H9 (cell line): Measurements from ENCODE around the gene SYMPK. TPM values are rescaled to one million over a fixed set of nuclear protein-coding genes. Genes with fewer than 3 reads are reported as not detected.

Experiments used
- DNase-seq: peaks from one replicate; pipeline ENCODE4 v3.0.0-alpha.2; 2017
- H2AFZ ChIP-seq: one replicate; pipeline ENCODE4 v1.6.1; 2013; ENCODE audit warnings: mild to moderate bottlenecking, low read length, control low read depth, moderate library complexity
- H2AK5ac ChIP-seq: 2 replicates; pipeline ENCODE4 v1.6.1; 2013; ENCODE audit warnings: low read length, control low read depth, mixed read lengths; ENCODE audit not compliant: insufficient read length
- H2BK120ac ChIP-seq: one replicate; pipeline ENCODE4 v1.6.1; 2013; ENCODE audit warnings: low read depth, mild to moderate bottlenecking, low read length, control low read depth, inconsistent platforms; ENCODE audit not compliant: poor library complexity, severe bottlenecking
- H2BK12ac ChIP-seq: 2 replicates; pipeline ENCODE4 v1.6.1; 2013; ENCODE audit warnings: low read length, control low read depth, mixed read lengths, low read depth; ENCODE audit not compliant: insufficient read length
- H2BK15ac ChIP-seq: 2 replicates; pipeline ENCODE4 v1.6.1; 2013; ENCODE audit warnings: low read depth, low read length, control low read depth
- H2BK20ac ChIP-seq: one replicate; pipeline ENCODE4 v1.6.1; 2013; ENCODE audit warnings: low read depth, mild to moderate bottlenecking, low read length, control low read depth, inconsistent platforms; ENCODE audit not compliant: poor library complexity, severe bottlenecking
- H2BK5ac ChIP-seq: 2 replicates; pipeline ENCODE4 v1.6.1; 2013; ENCODE audit warnings: low read length, control low read depth, mixed read lengths; ENCODE audit not compliant: insufficient read length
- H3K14ac ChIP-seq: 2 replicates; pipeline ENCODE4 v1.6.1; 2013; ENCODE audit warnings: low read length, control low read depth; ENCODE audit not compliant: insufficient read depth
- H3K18ac ChIP-seq: 2 replicates; pipeline ENCODE4 v1.6.1; 2013; ENCODE audit warnings: low read depth, mild to moderate bottlenecking, mixed read lengths, low read length, control low read depth; ENCODE audit not compliant: insufficient read length
- H3K23ac ChIP-seq: 2 replicates; pipeline ENCODE4 v1.6.1; 2013; ENCODE audit warnings: low read length, control low read depth, mixed read lengths, low read depth; ENCODE audit not compliant: insufficient read length
- H3K23me2 ChIP-seq: 2 replicates; pipeline ENCODE4 v1.6.1; 2013; ENCODE audit warnings: low read depth, mild to moderate bottlenecking, mixed read lengths, low read length, control low read depth; ENCODE audit not compliant: insufficient read length, poor library complexity, severe bottlenecking
- H3K27ac ChIP-seq: 2 replicates; pipeline ENCODE4 v1.5.1; 2013; ENCODE audit warnings: low read length, control low read depth, mixed read lengths, low read depth; ENCODE audit not compliant: insufficient read length
- H3K27me3 ChIP-seq: 2 replicates; pipeline ENCODE4 v1.6.1; 2013; ENCODE audit warnings: low read length, control low read depth, inconsistent platforms; ENCODE audit not compliant: insufficient read depth
- H3K4ac ChIP-seq: 2 replicates; pipeline ENCODE4 v1.6.1; 2013; ENCODE audit warnings: low read depth, mild to moderate bottlenecking, control low read depth, inconsistent platforms, low read length, moderate library complexity
- H3K4me1 ChIP-seq: 2 replicates; pipeline ENCODE4 v1.6.1; 2013; ENCODE audit warnings: low read length, control low read depth, inconsistent platforms; ENCODE audit not compliant: insufficient read depth
- H3K4me2 ChIP-seq: 2 replicates; pipeline ENCODE4 v1.6.1; 2013; ENCODE audit warnings: low read length, control low read depth, mixed read lengths; ENCODE audit not compliant: insufficient read length, insufficient read depth
- H3K56ac ChIP-seq: 2 replicates; pipeline ENCODE4 v1.6.1; 2013; ENCODE audit warnings: low read depth, mild to moderate bottlenecking, mixed read lengths, low read length, control low read depth; ENCODE audit not compliant: insufficient read length
- H3K79me1 ChIP-seq: 2 replicates; pipeline ENCODE4 v1.6.1; 2013; ENCODE audit warnings: low read depth, mild to moderate bottlenecking, moderate library complexity, low read length, control low read depth, inconsistent platforms; ENCODE audit not compliant: insufficient read depth, poor library complexity, severe bottlenecking
- H3K79me2 ChIP-seq: 2 replicates; pipeline ENCODE4 v1.6.1; 2013; ENCODE audit warnings: low read length, control low read depth, inconsistent platforms; ENCODE audit not compliant: insufficient read depth
- H3K9ac ChIP-seq: 2 replicates; pipeline ENCODE4 v1.6.1; 2013; ENCODE audit warnings: low read length, control low read depth, mixed read lengths; ENCODE audit not compliant: insufficient read length; ENCODE audit errors: extremely low read depth
- H3K9me3 ChIP-seq: one replicate; pipeline ENCODE4 v1.6.1; 2013; ENCODE audit warnings: low read depth, low read length, inconsistent platforms; ENCODE audit not compliant: control insufficient read depth
- H3T11ph ChIP-seq: one replicate; pipeline ENCODE4 v1.6.1; 2013; ENCODE audit warnings: mild to moderate bottlenecking, low read length, control low read depth, inconsistent platforms
- H4K20me1 ChIP-seq: one replicate; pipeline ENCODE4 v1.6.1; 2013; ENCODE audit not compliant: control insufficient read depth, insufficient read length, insufficient read depth
- H4K5ac ChIP-seq: 2 replicates; pipeline ENCODE4 v1.6.1; 2013; ENCODE audit warnings: low read depth, mild to moderate bottlenecking, mixed read lengths, low read length, control low read depth; ENCODE audit not compliant: insufficient read length
- H4K8ac ChIP-seq: replicated peaks from 2 replicates; pipeline ENCODE4 v1.6.1; 2013; ENCODE audit warnings: low read length, control low read depth, mixed read lengths, low read depth; ENCODE audit not compliant: insufficient read length
- H4K91ac ChIP-seq: 2 replicates; pipeline ENCODE4 v1.6.1; 2013; ENCODE audit warnings: low read depth, mild to moderate bottlenecking, moderate library complexity, mixed read lengths, low read length, control low read depth; ENCODE audit not compliant: insufficient read length
- H3K27ac Mint-ChIP-seq, 3 experiments: 2 replicates in 2 of 3; 3 replicates in 1 of 3; pipeline ENCODE4 v1.8.0; 2020 to 2021; ENCODE audit warnings: mixed read lengths in 3 of 3, mild to moderate bottlenecking in 1 of 3, moderate library complexity in 1 of 3
- H3K27me3 Mint-ChIP-seq: 2 replicates; pipeline ENCODE4 v1.8.0; 2021; ENCODE audit warnings: low read depth, mild to moderate bottlenecking, moderate library complexity, mixed read lengths
- H3K36me3 Mint-ChIP-seq, 3 experiments: 2 replicates in 2 of 3; 3 replicates in 1 of 3; pipeline ENCODE4 v1.8.0; 2020 to 2021; ENCODE audit warnings: low read depth in 3 of 3, mixed read lengths in 3 of 3; ENCODE audit not compliant: insufficient read depth in 1 of 3
- H3K4me1 Mint-ChIP-seq, 2 experiments: 2 replicates each; pipeline ENCODE4 v1.8.0; 2020; ENCODE audit warnings: mixed read lengths in 2 of 2
- H3K4me3 Mint-ChIP-seq, 2 experiments: 2 replicates in 1 of 2; 3 replicates in 1 of 2; pipeline ENCODE4 v1.8.0; 2020 to 2021; ENCODE audit warnings: mild to moderate bottlenecking in 2 of 2, mixed read lengths in 2 of 2, moderate library complexity in 1 of 2
- H3K9me3 Mint-ChIP-seq, 2 experiments: 2 replicates in 1 of 2; 3 replicates in 1 of 2; pipeline ENCODE4 v1.8.0; 2020; ENCODE audit warnings: mild to moderate bottlenecking in 2 of 2, mixed read lengths in 2 of 2, moderate library complexity in 1 of 2
- CTCF ChIP-seq: fragments of 200-600 bp; sonication (generic); conservative IDR thresholded peaks from 3 replicates; pipeline ENCODE4 v1.8.0; 2021; ENCODE audit warnings: antibody characterized with exemption, mild to moderate bottlenecking
- WGBS: extraction: QIAGEN DNeasy Blood & Tissue Kit; methylation state at CpG from one replicate; pipeline ENCODE4 v1.1.7; 2013; ENCODE audit warnings: missing lambda C conversion rate, low lambda C conversion rate, mixed read lengths; ENCODE audit not compliant: insufficient read length; ENCODE audit errors: extremely low coverage; 5-methylcytosine and 5-hydroxymethylcytosine counted together
- total RNA-seq: library from RNA; stranded (reverse); gene quantifications from 2 replicates; pipeline ENCODE4 v1.2.1, GENCODE V29; 2021

SYMPK gene
- total RNA-seq, 1 experiment from 2014 or later, result 104 TPM

DNA sequence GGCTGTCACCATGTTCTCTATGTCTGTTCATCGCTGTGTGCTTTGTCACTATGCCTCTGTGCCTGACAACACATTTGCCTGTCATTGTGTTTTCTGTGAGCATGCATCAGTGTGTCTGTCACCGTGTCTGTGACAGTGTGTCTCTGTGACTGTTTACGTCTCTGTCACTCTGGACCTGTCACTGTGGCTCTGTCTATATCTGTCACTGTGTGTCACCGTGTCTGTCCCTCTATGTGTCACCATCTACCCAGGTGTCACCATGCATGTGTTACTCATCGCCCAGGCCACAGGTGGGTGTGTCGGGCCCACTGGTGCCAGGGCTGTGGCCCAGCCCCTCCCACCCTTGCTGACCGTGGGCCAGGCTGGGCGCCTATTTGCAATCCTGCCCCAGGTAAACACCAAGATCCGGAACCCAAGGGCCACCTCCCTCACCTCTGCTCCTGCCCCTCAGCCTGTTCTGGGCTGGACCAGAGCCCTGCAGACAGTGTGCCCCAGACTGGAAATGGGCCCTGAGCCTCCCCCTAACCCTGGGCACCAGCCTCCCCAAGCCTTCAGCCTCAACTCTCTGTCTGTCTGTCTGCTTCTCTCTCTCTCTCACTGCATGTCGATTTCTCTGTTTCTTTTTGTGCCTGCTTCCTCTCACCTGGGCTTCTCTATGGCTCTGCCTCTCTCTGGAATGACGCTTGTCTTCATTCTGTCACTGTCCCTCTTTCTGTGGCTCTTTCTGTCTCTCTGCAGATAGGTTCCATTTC, 15.3 kb upstream of the SYMPK start:
- Histone ChIP-seq H3K9me3 (no peaks in the 10 kb centered on the region), H3K23ac (no peak overlapping the region), H3K14ac (no peak overlapping the region), H3T11ph (no peak overlapping the region), H4K8ac (no peak overlapping the region), H2BK20ac (no peak overlapping the region), H3K4me1 (peaks cover 2% of the 10 kb centered on the region; the same call in 1 of the 2 replicates), H2BK15ac (no peak overlapping the region), H3K9ac (no peak overlapping the region), H3K79me2 (no peaks in the 10 kb centered on the region), H3K4me2 (no peak overlapping the region), H2BK12ac (no peak overlapping the region), H2BK120ac (no peak overlapping the region), H2AK5ac (no peak overlapping the region), H3K18ac (no peak overlapping the region), H3K27ac (no peak overlapping the region), H2AFZ (no peak overlapping the region), H3K4ac (no peak overlapping the region), H3K23me2 (peaks cover 14% of the 10 kb centered on the region), H4K91ac (no peak overlapping the region), H3K79me1 (no peaks in the 10 kb centered on the region), H3K27me3 (no peaks in the 10 kb centered on the region), H2BK5ac (no peak overlapping the region), H4K20me1 (peaks cover 3% of the 10 kb centered on the region), H3K56ac (no peak overlapping the region), H4K5ac (no peak overlapping the region)
- WGBS, result no CpG with 5 or more reads among the region's 11 CpGs
- no peak for DNase-seq
- H3K27me3 Mint-ChIP-seq, result peaks cover 4% of the 10 kb centered on the region
- no peak overlapping the region; a peak in 1 of 5 replicates for H3K4me3 Mint-ChIP-seq
- H3K36me3 Mint-ChIP-seq, result peaks cover under 1 to 7% (median 2%) of the 10 kb centered on the region in 3 experiments; a peak in 5 of 7 replicates
- peak overlapping the region in 1 of 3 experiments; percentile 23; a peak in 3 of 7 replicates for H3K27ac Mint-ChIP-seq
- peaks cover 44 to 57% of the 10 kb centered on the region in 2 experiments for H3K4me1 Mint-ChIP-seq
- TF ChIP-seq CTCF, result no peak
- H3K9me3 Mint-ChIP-seq, result no peaks in the 10 kb centered on the region
